ENCODE results near the gene CAD.

Gene CAD

GRCh38 chr2:27242614-27242951 lies 25.4 kb downstream of the CAD start:
- no peak overlapping the region for H3K56ac ChIP-seq (ENCODE audit: low read length)
- DNase-seq = no peak
- no peak overlapping the region for H3K4me3 ChIP-seq (ENCODE audit: low read length)
- H3K23ac ChIP-seq (ENCODE audit: low read length) = no peak overlapping the region
- H3K9ac ChIP-seq (ENCODE audit: low read length) = no peak overlapping the region
- WGBS (ENCODE audit: extremely low coverage, insufficient coverage, low lambda C conversion rate) = no CpG with 5 or more reads among the region's 16 CpGs
- no peaks in the 10 kb centered on the region for H3K27me3 ChIP-seq (ENCODE audit: insufficient read depth, low read length, poor library complexity)
- no peak overlapping the region for H2BK120ac ChIP-seq (ENCODE audit: low read depth, low read length)
- no peak overlapping the region for H4K8ac ChIP-seq (ENCODE audit: low read depth, low read length)
- H2AK5ac ChIP-seq (ENCODE audit: low read length) = no peak overlapping the region
- H3K4ac ChIP-seq (ENCODE audit: low read depth, low read length) = no peak overlapping the region
- H4K5ac ChIP-seq (ENCODE audit: low read length) = no peak overlapping the region
- no peak overlapping the region for H3K4me2 ChIP-seq (ENCODE audit: low read length)
- H3K79me1 ChIP-seq (ENCODE audit: low read length) = no peaks in the 10 kb centered on the region
- H3K4me1 ChIP-seq (ENCODE audit: control insufficient read depth, low read depth, low read length) = no peaks in the 10 kb centered on the region
- H3K79me2 ChIP-seq (ENCODE audit: control insufficient read depth, insufficient read depth, low read length) = no peaks in the 10 kb centered on the region
- no peak overlapping the region for H3K18ac ChIP-seq (ENCODE audit: low read length)
- no peak overlapping the region for H2BK5ac ChIP-seq (ENCODE audit: low read length)
- H3K36me3 ChIP-seq (ENCODE audit: control insufficient read depth, insufficient read depth, low read length) = peaks cover 41% of the 10 kb centered on the region
- no peak overlapping the region for H2BK15ac ChIP-seq (replicated peaks; ENCODE audit: low read depth)
- H3K27ac ChIP-seq (ENCODE audit: low read depth, low read length) = no peak overlapping the region

- Histone ChIP-seq H3K27ac (ENCODE audit: low read depth, low read length) (no peak overlapping the region), H2BK5ac (ENCODE audit: low read length) (no peak overlapping the region), H3K4ac (ENCODE audit: low read depth, low read length) (no peak overlapping the region), H2BK15ac (replicated peaks; ENCODE audit: low read depth) (no peak overlapping the region), H3K79me1 (ENCODE audit: low read length) (no peaks in the 10 kb centered on the region), H3K23ac (ENCODE audit: low read length) (no peak overlapping the region), H3K4me3 (ENCODE audit: low read length) (no peak overlapping the region), H3K36me3 (ENCODE audit: control insufficient read depth, insufficient read depth, low read length) (peaks cover 31% of the 10 kb centered on the region), H2BK120ac (ENCODE audit: low read depth, low read length) (no peak overlapping the region), H3K79me2 (ENCODE audit: control insufficient read depth, insufficient read depth, low read length) (no peaks in the 10 kb centered on the region), H3K9ac (ENCODE audit: low read length) (no peak overlapping the region), H3K18ac (ENCODE audit: low read length) (no peak overlapping the region), H2AK5ac (ENCODE audit: low read length) (no peak overlapping the region), H3K27me3 (ENCODE audit: insufficient read depth, low read length, poor library complexity) (no peaks in the 10 kb centered on the region), H3K56ac (ENCODE audit: low read length) (no peak overlapping the region), H3K4me1 (ENCODE audit: control insufficient read depth, low read depth, low read length) (no peaks in the 10 kb centered on the region), H4K5ac (ENCODE audit: low read length) (no peak overlapping the region), H4K8ac (ENCODE audit: low read depth, low read length) (no peak overlapping the region), H3K4me2 (ENCODE audit: low read length) (no peak overlapping the region)
- no CpG with 5 or more reads among the region's 19 CpGs for WGBS (ENCODE audit: extremely low coverage, insufficient coverage, low lambda C conversion rate)
- no peak for DNase-seq
Observed at GRCh38 chr2:27243391-27244130, 26.4 kb downstream of the CAD start.

GRCh38 chr2:27245116-27245515 lies 27.9 kb downstream of the CAD start:
- H3K23ac ChIP-seq (ENCODE audit: low read length) = no peak overlapping the region
- H3K56ac ChIP-seq (ENCODE audit: low read length) = no peak overlapping the region
- no peak overlapping the region for H2BK120ac ChIP-seq (ENCODE audit: low read depth, low read length)
- no peak overlapping the region for H2BK15ac ChIP-seq (replicated peaks; ENCODE audit: low read depth)
- DNase-seq = no peak
- H3K36me3 ChIP-seq (ENCODE audit: control insufficient read depth, insufficient read depth, low read length) = peaks cover 25% of the 10 kb centered on the region
- H2AK5ac ChIP-seq (ENCODE audit: low read length) = no peak overlapping the region
- no peak overlapping the region for H3K4me3 ChIP-seq (ENCODE audit: low read length)
- no peak overlapping the region for H3K18ac ChIP-seq (ENCODE audit: low read length)
- no peak overlapping the region for H3K4me2 ChIP-seq (ENCODE audit: low read length)
- H3K79me2 ChIP-seq (ENCODE audit: control insufficient read depth, insufficient read depth, low read length) = no peaks in the 10 kb centered on the region
- no peaks in the 10 kb centered on the region for H3K79me1 ChIP-seq (ENCODE audit: low read length)
- no peak overlapping the region for H4K8ac ChIP-seq (ENCODE audit: low read depth, low read length)
- no peak overlapping the region for H3K4ac ChIP-seq (ENCODE audit: low read depth, low read length)
- no CpG with 5 or more reads among the region's 10 CpGs for WGBS (ENCODE audit: extremely low coverage, insufficient coverage, low lambda C conversion rate)
- H3K4me1 ChIP-seq (ENCODE audit: control insufficient read depth, low read depth, low read length) = no peaks in the 10 kb centered on the region
- no peak overlapping the region for H3K27ac ChIP-seq (ENCODE audit: low read depth, low read length)
- H3K27me3 ChIP-seq (ENCODE audit: insufficient read depth, low read length, poor library complexity) = no peaks in the 10 kb centered on the region
- H2BK5ac ChIP-seq (ENCODE audit: low read length) = no peak overlapping the region
- H4K5ac ChIP-seq (ENCODE audit: low read length) = no peak overlapping the region
- H3K9ac ChIP-seq (ENCODE audit: low read length) = no peak overlapping the region

- Histone ChIP-seq H2BK120ac (ENCODE audit: low read depth, low read length) (no peak overlapping the region), H3K9ac (ENCODE audit: low read length) (no peak overlapping the region), H3K79me2 (ENCODE audit: control insufficient read depth, insufficient read depth, low read length) (no peaks in the 10 kb centered on the region), H3K56ac (ENCODE audit: low read length) (no peak overlapping the region), H3K18ac (ENCODE audit: low read length) (no peak overlapping the region), H3K79me1 (ENCODE audit: low read length) (no peaks in the 10 kb centered on the region), H3K27ac (ENCODE audit: low read depth, low read length) (no peak overlapping the region), H2BK5ac (ENCODE audit: low read length) (no peak overlapping the region), H3K27me3 (ENCODE audit: insufficient read depth, low read length, poor library complexity) (no peaks in the 10 kb centered on the region), H3K4me3 (ENCODE audit: low read length) (no peak overlapping the region), H3K36me3 (ENCODE audit: control insufficient read depth, insufficient read depth, low read length) (peaks cover 24% of the 10 kb centered on the region), H2BK15ac (replicated peaks; ENCODE audit: low read depth) (no peak overlapping the region), H3K4me1 (ENCODE audit: control insufficient read depth, low read depth, low read length) (peaks cover 3% of the 10 kb centered on the region), H2AK5ac (ENCODE audit: low read length) (no peak overlapping the region), H3K4ac (ENCODE audit: low read depth, low read length) (no peak overlapping the region), H4K8ac (ENCODE audit: low read depth, low read length) (no peak overlapping the region), H4K5ac (ENCODE audit: low read length) (no peak overlapping the region), H3K4me2 (ENCODE audit: low read length) (no peak overlapping the region), H3K23ac (ENCODE audit: low read length) (no peak overlapping the region)
- WGBS (ENCODE audit: extremely low coverage, insufficient coverage, low lambda C conversion rate) = no CpG with 5 or more reads among the region's 4 CpGs
- DNase-seq = no peak
Observed at GRCh38 chr2:27245626-27246025, 28.5 kb downstream of the CAD start.

GRCh38 chr2:27247893-27248292 lies 30.7 kb downstream of the CAD start:
- H2BK5ac ChIP-seq (ENCODE audit: low read length) = no peak overlapping the region
- H4K8ac ChIP-seq (ENCODE audit: low read depth, low read length) = no peak overlapping the region
- peaks cover 3% of the 10 kb centered on the region for H3K4me1 ChIP-seq (ENCODE audit: control insufficient read depth, low read depth, low read length)
- no peak overlapping the region for H3K23ac ChIP-seq (ENCODE audit: low read length)
- no peaks in the 10 kb centered on the region for H3K79me2 ChIP-seq (ENCODE audit: control insufficient read depth, insufficient read depth, low read length)
- H3K9ac ChIP-seq (ENCODE audit: low read length) = no peak overlapping the region
- H3K27ac ChIP-seq (ENCODE audit: low read depth, low read length) = no peak overlapping the region
- no peak overlapping the region for H4K5ac ChIP-seq (ENCODE audit: low read length)
- no peak overlapping the region for H3K18ac ChIP-seq (ENCODE audit: low read length)
- DNase-seq = no peak
- no peak overlapping the region for H2BK120ac ChIP-seq (ENCODE audit: low read depth, low read length)
- no CpG with 5 or more reads among the region's 4 CpGs for WGBS (ENCODE audit: extremely low coverage, insufficient coverage, low lambda C conversion rate)
- no peaks in the 10 kb centered on the region for H3K79me1 ChIP-seq (ENCODE audit: low read length)
- H3K36me3 ChIP-seq (ENCODE audit: control insufficient read depth, insufficient read depth, low read length) = peaks cover 10% of the 10 kb centered on the region
- H3K4me3 ChIP-seq (ENCODE audit: low read length) = no peak overlapping the region
- no peak overlapping the region for H2AK5ac ChIP-seq (ENCODE audit: low read length)
- no peak overlapping the region for H3K4me2 ChIP-seq (ENCODE audit: low read length)
- H2BK15ac ChIP-seq (replicated peaks; ENCODE audit: low read depth) = no peak overlapping the region
- no peak overlapping the region for H3K4ac ChIP-seq (ENCODE audit: low read depth, low read length)
- no peaks in the 10 kb centered on the region for H3K27me3 ChIP-seq (ENCODE audit: insufficient read depth, low read length, poor library complexity)
- no peak overlapping the region for H3K56ac ChIP-seq (ENCODE audit: low read length)

All from mesendoderm (in vitro differentiated cells).